Renal cortical epithelial cell (primary cell): ENCODE data around the gene CA12. TPM values are rescaled to one million over a fixed set of nuclear protein-coding genes. Genes with fewer than 3 reads are reported as not detected.

Source experiments
- DNase-seq: peaks from one replicate; pipeline ENCODE4 v3.0.0-alpha.2; 2011; ENCODE audit warnings: low read depth
- total RNA-seq: library from RNA; depleted of rRNA; stranded (reverse); fragments of >200 nt; gene quantifications from 2 replicates; pipeline ENCODE4 v1.2.3, GENCODE V29; 2014

Gene CA12
- total RNA-seq, 1 donor from 2014 or later = 26.4 TPM

- peak; percentile 63 for DNase-seq
Observed at GRCh38 chr15:63379492-63380150, 2.0 kb downstream of the CA12 start.

- DNase-seq = no peak
Observed at GRCh38 chr15:63378946-63379345, 2.7 kb downstream of the CA12 start.

GRCh38 chr15:63374686-63375520 is 6.7 kb downstream of the CA12 start:
- peak; percentile 88 for DNase-seq

GRCh38 chr15:63373866-63374548 is 7.6 kb downstream of the CA12 start:
- DNase-seq = no peak

DNA sequence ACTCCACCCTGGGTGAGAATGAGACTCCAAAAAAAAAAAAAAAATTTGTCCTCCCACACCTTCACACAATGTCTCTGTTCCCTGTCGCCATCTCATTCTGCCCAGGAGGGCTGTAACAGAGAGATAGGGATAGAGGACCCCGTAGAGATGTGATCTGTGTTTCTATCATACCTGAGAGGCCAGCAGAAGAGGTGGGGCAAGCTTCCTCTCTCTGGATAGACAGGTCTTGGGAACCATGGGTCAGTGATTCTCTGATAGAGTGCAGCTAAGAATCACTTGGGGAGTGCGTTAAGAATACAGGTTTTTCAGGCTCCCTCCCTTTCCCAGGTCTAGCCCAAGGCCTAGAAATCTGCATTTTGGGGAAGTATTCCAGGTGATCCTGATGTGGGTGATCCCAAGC is 8.3 kb downstream of the CA12 start:
- DNase-seq = no peak

DNA sequence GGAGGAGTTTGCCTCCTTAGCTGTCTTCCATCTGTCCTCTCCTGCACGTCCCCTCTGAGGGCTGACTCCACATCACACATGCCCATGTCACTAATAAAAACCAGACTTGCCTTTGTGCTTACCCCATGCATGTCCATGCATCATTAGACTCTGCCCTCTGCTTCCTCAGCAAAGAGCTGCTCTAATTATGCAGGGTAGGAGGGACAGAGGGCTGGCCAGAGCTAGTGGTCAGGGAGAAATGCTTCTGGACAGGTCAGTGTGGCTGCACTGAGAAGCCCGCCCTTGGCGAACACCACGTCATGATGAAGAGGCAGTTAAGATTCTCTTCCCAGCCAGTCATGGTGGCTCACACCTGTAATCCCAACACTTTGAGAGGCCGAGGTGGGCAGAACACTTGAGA is 8.9 kb downstream of the CA12 start:
- DNase-seq = peak; percentile 87

DNA sequence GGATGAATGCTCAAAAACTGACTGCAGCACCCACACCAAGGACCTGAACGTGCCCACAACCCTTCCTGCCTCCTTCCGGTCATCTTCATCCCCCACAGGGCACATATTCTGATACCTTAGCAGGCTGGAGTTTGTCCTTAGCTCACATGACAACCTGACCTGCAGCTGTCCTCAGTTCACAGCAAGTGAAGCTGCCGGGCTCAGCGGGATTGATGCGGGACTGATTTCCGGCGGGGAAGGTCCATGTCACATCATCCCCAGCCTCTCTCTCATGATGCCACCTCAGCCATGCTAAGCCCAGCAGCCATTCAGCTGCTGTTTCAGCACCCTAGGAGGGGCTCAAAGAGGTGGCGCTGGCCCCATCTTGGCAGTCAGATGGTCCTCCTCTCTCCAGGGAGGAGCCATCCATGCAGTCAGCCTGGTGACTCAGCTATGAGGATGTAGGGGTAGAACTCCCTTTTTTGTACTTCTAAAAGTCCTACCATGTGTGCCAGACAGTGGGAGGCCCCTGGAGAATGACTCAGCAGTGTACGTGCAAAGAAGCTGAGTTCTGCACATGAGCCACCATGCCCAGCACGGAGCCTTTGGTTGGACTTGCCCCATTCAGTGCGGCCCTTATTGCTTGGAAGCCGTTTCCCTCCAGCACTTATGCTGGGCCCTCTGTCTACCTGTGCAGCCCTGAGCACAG is 9.5 kb downstream of the CA12 start:
- peak; percentile 98 for DNase-seq

- DNase-seq = no peak
Observed at GRCh38 chr15:63371297-63371918, 10.2 kb downstream of the CA12 start.

GRCh38 chr15:63370764-63371163 is 10.9 kb downstream of the CA12 start:
- DNase-seq = no peak

GRCh38 chr15:63369781-63370180 is 11.9 kb downstream of the CA12 start:
- DNase-seq = no peak

DNA sequence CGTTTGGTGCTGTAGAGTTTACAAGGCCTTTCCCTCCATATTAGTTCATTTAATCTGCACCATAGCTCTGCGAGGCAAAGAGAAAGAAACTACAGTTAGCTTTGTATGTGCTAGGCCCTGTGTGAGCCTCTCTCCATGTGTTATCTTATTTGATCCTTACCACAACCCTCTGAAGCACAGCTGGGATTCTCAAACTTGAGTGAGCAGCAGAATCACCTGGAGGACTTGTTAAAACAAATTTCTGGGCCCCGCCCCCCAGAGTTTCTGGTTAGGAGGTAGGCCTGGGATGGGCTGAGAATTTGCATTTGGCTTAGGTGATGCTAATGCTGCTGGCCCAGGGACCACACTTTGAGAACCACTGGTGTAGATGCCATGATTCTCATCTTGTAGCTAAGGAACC is 12.3 kb downstream of the CA12 start:
- DNase-seq = no peak

GRCh38 chr15:63368503-63368902 is 13.1 kb downstream of the CA12 start:
- no peak for DNase-seq

DNA sequence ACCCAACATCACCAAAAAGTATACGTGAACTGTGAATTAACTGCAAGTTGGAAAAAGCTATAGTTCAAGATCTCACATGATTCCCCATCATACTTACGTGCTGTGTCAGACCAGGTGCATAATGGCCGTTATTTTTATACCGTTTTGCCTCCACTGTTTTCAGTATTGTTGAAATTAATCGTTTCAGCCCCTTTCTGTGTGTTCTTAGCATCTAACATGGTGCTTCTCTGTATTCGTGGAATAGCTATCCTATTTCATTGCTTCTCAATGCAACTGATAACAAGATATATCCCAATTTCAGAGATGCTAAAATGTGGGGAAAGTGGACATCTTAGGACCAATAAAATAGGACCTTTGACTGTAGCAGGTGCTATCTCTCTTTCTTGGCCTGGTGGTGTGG is 13.7 kb downstream of the CA12 start:
- no peak for DNase-seq

DNA sequence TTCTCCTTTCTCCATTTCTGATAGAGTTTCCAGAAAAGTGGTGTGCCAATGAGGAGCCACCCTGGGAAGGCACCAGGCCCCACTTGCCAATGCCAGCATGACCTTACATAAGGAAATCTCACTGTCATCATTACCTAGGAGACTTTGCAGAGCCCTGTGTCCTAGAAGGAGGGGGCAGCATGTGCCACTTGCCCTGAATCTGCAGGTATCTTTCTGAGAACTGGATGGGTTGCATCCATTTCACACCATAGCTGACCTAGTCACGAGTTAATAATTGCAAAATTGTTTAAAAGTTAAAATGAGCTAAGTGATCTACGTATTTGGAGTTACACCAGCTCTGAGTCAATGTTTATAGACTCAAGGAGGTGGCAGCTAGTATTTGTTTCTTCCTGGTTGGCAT is 14.3 kb downstream of the CA12 start:
- peak; percentile 93 for DNase-seq

DNA sequence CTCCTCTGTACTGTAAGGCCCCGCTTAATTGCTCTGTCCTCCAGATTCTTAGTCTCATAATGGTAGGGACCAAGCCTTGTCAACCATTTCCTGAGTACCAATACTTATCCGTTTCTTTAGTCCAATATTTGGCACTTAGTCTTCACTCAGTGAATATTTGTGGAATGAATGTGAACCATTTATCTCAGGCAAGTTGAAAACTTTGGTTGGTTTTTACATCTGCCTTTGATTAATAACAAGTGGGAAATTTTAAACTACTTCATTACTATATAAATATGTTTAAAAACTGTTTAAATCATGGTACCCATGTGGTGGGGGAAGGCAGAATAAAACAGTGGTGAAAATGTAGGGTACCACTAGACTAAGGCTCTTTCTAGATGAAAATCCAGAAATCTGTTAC is 15.2 kb downstream of the CA12 start:
- no peak for DNase-seq

GRCh38 chr15:63365273-63365680 is 16.4 kb downstream of the CA12 start:
- DNase-seq = no peak

- DNase-seq = peak; percentile 55
Observed at GRCh38 chr15:63364399-63365272, 17.0 kb downstream of the CA12 start.

- no peak for DNase-seq
Observed at GRCh38 chr15:63363292-63363691, 18.4 kb downstream of the CA12 start.

GRCh38 chr15:63362885-63363284 is 18.8 kb downstream of the CA12 start:
- DNase-seq = no peak

GRCh38 chr15:63362196-63362595 is 19.4 kb downstream of the CA12 start:
- peak; percentile 79 for DNase-seq

DNA sequence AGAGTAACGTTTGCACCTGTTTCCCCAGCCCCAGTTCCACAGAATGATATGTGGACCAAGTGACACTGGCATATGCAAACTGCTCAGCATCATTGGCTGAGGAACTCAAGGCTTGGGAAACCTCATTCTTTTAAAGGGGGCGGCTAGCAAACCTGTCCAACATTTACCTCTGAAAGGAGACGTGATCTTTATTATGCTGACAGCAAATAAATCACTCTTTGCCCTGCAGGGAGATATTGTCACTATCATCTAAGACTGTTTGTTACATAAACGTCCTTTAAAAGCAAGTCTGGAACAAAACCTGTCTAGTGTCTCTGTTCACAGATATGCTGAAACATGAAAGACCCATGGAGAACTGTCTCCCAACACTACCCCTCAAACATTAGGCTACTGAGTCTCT is 21.5 kb downstream of the CA12 start:
- DNase-seq = no peak
